Measurements from ENCODE around the gene SLC25A13. TPM values are rescaled to one million over a fixed set of nuclear protein-coding genes. Genes with fewer than 3 reads are reported as not detected.

SLC25A13 gene
- total and polyA plus RNA-seq, 2 of the 8 experiments (the other 6 are each of a cell fraction or from before 2014, with no cell fraction given) = 30.8 to 85.4 TPM

DNA sequence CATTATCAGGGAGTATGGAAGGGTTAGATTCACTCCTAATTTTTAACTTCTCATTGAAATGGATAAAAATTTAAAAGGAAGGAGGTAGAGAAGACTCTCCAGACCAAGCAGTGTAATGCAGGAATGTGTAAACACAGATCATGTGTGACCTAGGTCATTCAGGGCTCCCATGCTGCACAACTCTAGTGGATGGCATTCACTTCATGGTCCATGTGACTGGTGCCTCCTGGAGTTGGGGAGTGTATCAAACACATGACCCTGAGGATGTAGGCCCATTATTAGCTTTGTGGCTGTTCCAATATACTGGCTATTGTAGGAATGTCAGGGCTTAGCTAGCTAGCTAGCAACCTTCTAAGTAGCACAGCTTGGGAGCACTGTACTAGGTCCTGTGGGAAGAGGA, 109.9 kb downstream of the SLC25A13 start (continued):
- TF ChIP-seq, protein P1, sequence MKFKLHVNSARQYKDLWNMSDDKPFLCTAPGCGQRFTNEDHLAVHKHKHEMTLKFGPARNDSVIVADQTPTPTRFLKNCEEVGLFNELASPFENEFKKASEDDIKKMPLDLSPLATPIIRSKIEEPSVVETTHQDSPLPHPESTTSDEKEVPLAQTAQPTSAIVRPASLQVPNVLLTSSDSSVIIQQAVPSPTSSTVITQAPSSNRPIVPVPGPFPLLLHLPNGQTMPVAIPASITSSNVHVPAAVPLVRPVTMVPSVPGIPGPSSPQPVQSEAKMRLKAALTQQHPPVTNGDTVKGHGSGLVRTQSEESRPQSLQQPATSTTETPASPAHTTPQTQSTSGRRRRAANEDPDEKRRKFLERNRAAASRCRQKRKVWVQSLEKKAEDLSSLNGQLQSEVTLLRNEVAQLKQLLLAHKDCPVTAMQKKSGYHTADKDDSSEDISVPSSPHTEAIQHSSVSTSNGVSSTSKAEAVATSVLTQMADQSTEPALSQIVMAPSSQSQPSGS (IDR thresholded peaks at IDR 0.05; ENCODE audit: low read length) = no peak
- no peak for TF ChIP-seq GTF2F1 (IDR thresholded peaks at IDR 0.05; ENCODE audit: borderline replicate concordance, low read depth, low read length)
- TF ChIP-seq EGR1 (IDR thresholded peaks at IDR 0.05; ENCODE audit: borderline replicate concordance, low read depth, low read length) = no peak
- TF ChIP-seq KDM1A (IDR thresholded peaks at IDR 0.05; ENCODE audit: borderline replicate concordance, low read length) = no peak

All from H1 (cell line).